Mesothelial cell of epicardium (in vitro differentiated cells): Measurements from ENCODE around the gene CFAP77. TPM values are rescaled to one million over a fixed set of nuclear protein-coding genes. Genes with fewer than 3 reads are reported as not detected.

Source experiments
- DNase-seq, 2 experiments: peaks; one replicate each; pipeline ENCODE4 v3.0.0; 2021; ENCODE audit warnings: low spot score in 2 of 2; ENCODE audit not compliant: unreplicated experiment in 2 of 2
- H3K27ac Mint-ChIP-seq: 2 replicates; pipeline ENCODE4 v1.8.0; 2021; ENCODE audit warnings: mixed read lengths
- H3K27me3 Mint-ChIP-seq: 2 replicates; pipeline ENCODE4 v1.8.0; 2021; ENCODE audit warnings: low read depth, mixed read lengths
- H3K36me3 Mint-ChIP-seq: 2 replicates; pipeline ENCODE4 v1.8.0; 2021; ENCODE audit warnings: mixed read lengths
- H3K4me1 Mint-ChIP-seq: 2 replicates; pipeline ENCODE4 v1.8.0; 2021; ENCODE audit warnings: mixed read lengths
- H3K4me3 Mint-ChIP-seq: 2 replicates; pipeline ENCODE4 v1.8.0; 2021; ENCODE audit warnings: mild to moderate bottlenecking, moderate library complexity, mixed read lengths
- H3K9me3 Mint-ChIP-seq: 2 replicates; pipeline ENCODE4 v1.8.0; 2021; ENCODE audit warnings: mixed read lengths
- total RNA-seq: library from RNA; stranded (reverse); gene quantifications from 3 replicates; pipeline ENCODE4 v1.2.1, GENCODE V29; 2021
- TF ChIP-seq, protein P1 (sequence below): fragments of 200-600 bp; sonication (generic); IDR thresholded peaks from one replicate; pipeline ENCODE4 v1.5.0; 2021; ENCODE audit warnings: antibody characterized with exemption; ENCODE audit not compliant: unreplicated experiment

CFAP77 gene
- total RNA-seq, 1 donor from 2014 or later, result not detected

DNA sequence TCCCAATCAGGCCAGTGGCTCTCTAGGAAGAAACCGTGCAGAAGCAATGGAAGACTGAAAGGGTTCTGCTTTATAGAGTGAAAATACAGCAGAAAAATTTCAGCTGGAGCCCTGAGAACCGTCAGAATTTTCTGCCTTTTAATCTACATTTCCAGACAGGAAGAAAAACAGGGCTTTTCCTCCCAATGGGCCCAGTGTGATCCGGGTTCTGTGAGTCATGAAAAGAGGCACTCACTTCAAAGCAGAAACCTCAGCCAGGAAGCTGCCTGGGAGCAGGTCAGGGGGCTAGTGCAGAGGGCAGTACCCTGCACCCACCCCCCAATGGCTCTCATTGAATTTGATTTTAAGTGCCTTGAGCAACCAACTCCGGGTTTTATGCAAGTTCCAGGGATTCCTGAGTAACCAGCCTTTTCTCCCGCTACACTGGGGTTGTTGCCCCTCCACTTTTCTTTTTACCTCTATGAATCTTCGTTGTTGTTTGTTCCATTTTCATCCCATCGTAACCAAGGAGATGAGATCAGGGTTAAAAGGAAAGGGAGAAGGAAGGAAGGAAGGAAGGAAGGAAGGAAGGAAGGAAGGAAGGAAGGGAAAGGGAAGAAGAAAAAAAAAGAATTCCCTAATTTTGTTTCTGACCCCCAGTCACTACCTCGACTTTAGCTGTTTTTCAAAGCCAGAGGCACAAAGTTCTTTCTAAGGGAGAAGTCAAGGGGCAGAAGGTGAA is 173.7 kb downstream of the CFAP77 start:
- TF ChIP-seq, protein P1, sequence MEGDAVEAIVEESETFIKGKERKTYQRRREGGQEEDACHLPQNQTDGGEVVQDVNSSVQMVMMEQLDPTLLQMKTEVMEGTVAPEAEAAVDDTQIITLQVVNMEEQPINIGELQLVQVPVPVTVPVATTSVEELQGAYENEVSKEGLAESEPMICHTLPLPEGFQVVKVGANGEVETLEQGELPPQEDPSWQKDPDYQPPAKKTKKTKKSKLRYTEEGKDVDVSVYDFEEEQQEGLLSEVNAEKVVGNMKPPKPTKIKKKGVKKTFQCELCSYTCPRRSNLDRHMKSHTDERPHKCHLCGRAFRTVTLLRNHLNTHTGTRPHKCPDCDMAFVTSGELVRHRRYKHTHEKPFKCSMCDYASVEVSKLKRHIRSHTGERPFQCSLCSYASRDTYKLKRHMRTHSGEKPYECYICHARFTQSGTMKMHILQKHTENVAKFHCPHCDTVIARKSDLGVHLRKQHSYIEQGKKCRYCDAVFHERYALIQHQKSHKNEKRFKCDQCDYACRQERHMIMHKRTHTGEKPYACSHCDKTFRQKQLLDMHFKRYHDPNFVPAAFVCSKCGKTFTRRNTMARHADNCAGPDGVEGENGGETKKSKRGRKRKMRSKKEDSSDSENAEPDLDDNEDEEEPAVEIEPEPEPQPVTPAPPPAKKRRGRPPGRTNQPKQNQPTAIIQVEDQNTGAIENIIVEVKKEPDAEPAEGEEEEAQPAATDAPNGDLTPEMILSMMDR, result no peak
- Mint-ChIP-seq H3K4me1 (peaks cover 3% of the 10 kb centered on the region), H3K27me3 (peaks cover 97% of the 10 kb centered on the region), H3K4me3 (no peak overlapping the region), H3K27ac (no peak overlapping the region), H3K9me3 (no peaks in the 10 kb centered on the region), H3K36me3 (no peaks in the 10 kb centered on the region)
- DNase-seq, result no peak

DNA sequence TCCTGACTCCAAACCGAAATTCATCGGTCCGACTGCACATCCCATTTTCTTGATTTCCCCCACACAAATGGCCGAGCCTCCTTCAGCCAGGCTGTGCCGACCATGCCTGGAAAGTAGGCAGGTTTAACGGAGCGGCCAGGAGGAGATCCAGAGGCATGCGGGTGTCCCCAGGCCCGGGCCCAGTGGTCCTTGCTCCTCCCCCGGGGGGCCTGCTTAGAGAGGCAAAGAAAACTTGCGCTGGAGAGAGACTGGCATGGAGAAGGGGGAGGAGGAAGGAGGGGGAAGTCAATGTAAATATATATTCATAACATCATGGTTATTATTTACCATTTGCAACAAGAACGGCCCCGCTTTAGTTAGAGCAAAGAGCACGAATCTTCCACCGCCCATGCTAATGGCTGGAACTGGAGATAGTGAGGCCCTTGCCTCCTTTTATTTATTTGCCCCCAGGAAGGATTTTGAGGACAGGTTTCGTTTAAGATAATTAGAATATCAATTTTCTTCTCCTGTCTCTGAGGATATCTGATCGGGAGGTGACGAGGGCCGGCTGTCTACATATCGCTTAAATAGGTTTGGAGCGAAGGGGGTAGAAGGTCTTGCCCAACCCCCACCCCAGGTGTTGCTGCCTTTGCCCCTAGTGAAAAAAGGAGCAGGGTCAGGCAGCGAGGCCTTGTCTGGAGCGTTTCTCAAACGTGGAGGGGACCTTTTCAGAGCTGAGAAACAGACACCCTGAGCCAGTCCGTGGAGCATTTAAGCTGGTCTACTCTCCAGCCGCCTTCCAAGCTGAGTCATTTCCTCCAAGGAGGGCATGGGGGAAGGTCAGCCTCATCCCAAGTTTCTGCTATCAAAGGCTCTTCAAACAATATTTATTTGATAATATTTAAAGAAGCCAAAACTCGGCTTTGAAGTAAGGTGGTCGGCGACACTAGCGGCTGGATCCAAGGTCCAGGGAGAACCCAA is 174.9 kb downstream of the CFAP77 start:
- Mint-ChIP-seq H3K27me3 (peaks cover 94% of the 10 kb centered on the region), H3K36me3 (no peaks in the 10 kb centered on the region), H3K4me3 (no peak overlapping the region), H3K4me1 (peaks cover 5% of the 10 kb centered on the region), H3K9me3 (no peaks in the 10 kb centered on the region), H3K27ac (no peak overlapping the region)
- no peak for DNase-seq
- TF ChIP-seq, protein P1, result no peak

DNA sequence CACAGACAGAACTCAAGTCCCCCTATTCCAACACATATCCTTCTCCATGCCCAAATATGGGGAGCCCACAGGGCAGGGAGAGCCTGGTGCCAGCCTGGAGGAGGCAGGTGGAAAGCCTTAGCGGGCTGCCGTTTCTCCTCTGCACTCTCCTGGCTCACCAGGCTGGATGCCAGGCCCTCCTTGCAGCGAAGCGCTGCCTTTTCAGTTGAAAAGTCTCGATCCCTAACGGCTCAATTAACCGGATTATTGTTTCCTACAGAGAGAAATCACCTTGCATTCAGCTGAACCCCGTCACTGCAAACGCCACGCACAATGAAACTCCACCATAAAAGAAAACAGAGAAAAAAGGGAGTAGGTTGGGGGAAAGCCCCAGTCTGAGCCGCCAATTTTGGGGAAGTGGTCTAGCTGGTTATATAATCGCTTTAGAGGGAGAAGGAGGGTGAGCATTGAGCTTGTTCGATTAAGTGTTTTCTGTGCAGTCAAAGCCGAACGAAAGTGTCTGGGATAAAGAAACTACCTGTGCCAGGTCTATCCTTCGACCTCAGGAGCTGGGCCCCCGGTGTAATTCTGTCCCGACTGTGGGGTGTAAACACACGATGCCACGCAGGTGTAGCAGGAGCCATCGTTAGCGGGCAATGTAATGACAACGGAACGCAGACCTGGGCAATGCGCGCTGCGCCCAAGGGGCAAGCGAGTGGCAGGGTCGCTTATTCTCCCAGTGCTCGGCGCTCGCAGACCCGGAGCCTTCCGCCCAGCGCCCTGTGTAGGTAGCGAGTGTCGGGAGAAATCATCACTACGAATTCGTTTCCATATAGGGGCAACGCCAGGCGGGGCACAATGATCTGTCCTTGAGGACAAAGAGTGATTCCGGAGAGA is 176.2 kb downstream of the CFAP77 start:
- Mint-ChIP-seq H3K36me3 (no peaks in the 10 kb centered on the region), H3K27ac (no peak overlapping the region), H3K9me3 (no peaks in the 10 kb centered on the region), H3K4me1 (peaks cover 5% of the 10 kb centered on the region), H3K4me3 (no peak overlapping the region), H3K27me3 (peaks cover 93% of the 10 kb centered on the region)
- DNase-seq, result no peak
- TF ChIP-seq, protein P1, result no peak

DNA sequence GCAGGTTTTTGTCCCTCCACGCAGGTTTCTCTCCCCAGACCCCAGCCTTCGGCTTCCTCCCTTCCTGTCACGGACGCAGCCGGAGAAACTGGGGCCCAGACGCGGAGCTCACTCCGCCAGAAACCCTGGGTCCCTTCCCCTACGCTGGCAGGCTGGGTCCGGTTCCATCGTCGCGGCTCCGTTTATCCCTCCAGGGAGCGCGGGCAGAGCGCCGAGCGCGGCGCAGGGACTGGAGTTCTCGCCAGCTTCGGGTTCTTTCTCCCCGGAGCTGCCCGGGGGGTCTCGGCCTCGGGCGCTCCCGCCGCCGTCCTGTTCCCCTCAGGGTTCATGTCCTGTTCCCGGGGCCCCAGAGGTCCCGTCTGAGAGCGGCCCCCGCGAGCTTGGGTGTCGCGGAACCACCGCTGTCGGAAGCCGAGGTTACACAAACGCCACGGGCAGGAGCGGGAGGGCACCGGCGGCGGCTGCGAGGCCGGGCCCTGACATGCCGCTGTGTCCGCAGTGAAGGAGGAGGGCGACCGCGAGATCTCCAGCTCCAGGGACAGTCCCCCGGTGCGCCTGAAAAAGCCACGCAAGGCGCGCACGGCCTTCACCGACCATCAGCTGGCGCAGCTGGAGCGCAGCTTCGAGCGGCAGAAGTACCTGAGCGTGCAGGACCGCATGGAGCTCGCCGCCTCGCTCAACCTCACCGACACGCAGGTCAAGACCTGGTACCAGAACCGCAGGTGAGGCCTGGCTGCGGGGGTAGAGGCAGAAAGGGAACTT is 177.0 kb downstream of the CFAP77 start:
- TF ChIP-seq, protein P1, result no peak
- H3K27ac Mint-ChIP-seq, result no peak overlapping the region
- no peaks in the 10 kb centered on the region for H3K9me3 Mint-ChIP-seq
- no peak overlapping the region for H3K4me3 Mint-ChIP-seq
- H3K27me3 Mint-ChIP-seq, result peaks cover 93% of the 10 kb centered on the region
- no peak for DNase-seq
- H3K4me1 Mint-ChIP-seq, result peaks cover 2% of the 10 kb centered on the region
- no peaks in the 10 kb centered on the region for H3K36me3 Mint-ChIP-seq

DNA sequence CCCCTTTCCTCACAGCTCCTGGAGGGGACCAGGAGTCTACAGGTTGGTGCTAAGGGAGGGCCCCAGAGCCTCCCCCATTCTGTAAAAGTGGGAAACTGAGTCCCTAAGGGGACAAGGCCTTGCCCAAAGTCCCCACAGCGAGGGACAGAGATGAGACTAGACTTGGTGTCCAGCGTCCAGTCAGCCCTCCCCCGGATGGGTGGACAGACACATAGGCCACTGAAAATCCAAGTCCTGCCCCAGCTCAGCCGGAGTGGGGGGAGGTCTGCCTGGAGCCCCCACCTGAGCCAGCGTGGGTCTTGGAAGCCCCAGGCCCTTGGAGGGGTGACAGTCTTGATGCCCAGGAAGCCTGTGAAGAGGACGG is 177.6 kb downstream of the CFAP77 start:
- DNase-seq, result no peak
- Mint-ChIP-seq H3K4me3 (no peak overlapping the region), H3K27me3 (peaks cover 93% of the 10 kb centered on the region), H3K36me3 (peaks cover 2% of the 10 kb centered on the region), H3K4me1 (peaks cover 2% of the 10 kb centered on the region), H3K27ac (no peak overlapping the region), H3K9me3 (no peaks in the 10 kb centered on the region)
- TF ChIP-seq, protein P1, result no peak
